Fibroblast of skin of back (primary cell): ENCODE results near the gene SLC24A3.

Experiments used
- DNase-seq: peaks from one replicate; pipeline ENCODE4 v3.0.0-alpha.2; 2013

SLC24A3 gene

DNA sequence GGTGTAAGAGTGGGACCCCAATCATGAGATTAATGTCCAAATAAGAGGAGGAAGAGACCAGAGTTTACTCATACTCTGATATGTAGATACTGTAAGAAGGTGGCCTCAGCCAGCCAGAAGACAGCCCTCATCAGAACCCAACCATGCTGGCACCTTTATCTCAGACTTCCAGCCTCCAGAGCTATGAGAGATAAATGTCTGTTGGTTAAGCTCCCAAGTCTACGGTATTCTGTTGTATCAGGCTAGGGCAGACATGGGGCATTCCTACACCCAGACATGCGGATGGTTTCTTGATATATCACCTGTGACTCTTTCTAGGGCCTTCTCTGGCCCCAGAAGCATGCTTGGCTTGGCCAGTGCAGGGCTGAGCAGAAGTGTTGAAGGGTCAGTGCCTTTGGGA, 298.2 kb downstream of the SLC24A3 start:
- DNase-seq = no peak

DNA sequence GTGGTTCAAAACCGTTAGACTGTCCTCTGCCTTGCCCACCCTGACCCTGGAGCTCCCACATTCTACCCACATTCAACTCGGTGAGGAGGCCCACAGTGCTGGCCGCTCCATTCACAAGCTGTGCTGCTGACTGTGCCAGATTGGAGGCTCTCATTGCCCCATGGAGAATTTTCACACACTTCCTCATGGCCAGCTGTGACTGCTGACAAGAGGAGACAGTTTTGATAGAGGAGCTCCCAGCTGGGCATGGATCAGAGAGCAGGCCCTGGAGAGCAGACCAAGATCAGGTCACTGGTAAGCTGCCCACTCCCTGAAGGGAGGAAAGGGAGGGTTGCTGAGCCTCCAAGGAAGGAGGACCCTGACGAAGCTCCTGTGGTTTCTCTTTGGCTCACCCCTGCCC, 299.5 kb downstream of the SLC24A3 start:
- no peak for DNase-seq

DNA sequence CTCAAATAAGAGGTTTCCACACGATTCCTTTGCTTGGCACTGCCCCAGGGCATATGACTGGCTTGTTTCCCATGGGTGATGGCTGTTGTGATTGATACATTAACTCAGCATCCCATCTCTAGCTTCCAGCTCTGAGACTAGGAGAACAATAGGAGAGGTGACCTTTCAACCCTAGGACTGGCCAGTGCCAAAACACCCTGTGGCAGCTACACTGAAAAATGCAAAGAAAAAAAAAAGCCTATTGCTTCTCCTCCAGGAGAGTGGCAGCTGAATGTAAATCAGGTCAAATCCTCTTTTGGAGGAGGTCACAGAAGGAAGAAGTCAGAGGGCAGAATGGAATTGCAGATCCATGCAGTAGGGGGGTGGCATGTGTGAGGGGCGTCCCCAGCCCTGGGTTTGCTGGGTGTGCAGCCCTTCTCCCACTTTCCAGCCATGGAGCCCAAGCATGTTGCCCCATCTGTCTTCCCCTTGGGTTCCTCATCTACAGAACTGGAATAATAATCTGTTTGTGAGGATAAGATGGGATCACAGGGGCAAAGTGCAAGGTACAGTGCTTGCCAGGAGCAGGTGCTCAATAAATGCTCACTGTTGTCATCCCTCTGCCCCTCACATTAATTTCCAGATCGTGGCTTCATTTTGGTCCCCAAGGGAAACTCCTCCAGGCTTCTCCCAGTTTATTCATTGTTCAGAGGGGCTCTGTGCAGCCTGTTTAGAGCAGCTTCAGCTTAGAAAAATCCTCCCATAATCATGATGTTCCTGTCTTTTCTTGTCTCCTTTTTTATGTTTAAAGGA, 300.6 kb downstream of the SLC24A3 start:
- DNase-seq = no peak

DNA sequence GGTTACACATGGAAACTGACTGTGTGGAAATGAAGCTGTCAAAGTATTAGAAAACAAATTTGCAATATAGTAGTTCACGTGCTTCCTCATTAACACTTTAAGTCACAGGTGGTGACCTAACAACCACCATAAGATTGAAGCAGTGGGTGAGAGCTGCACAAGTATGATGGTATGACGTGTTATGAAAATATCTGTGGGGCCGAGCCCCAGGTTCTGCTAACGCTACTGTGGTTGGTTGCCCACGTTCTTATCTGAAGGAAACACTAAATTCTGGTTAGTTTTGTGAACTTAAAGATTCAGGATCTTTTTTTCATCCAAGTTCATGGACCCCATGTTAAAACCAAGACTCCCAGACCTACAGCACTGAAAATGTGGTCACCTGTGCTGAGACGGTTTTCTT, 302.6 kb downstream of the SLC24A3 start:
- no peak for DNase-seq

DNA sequence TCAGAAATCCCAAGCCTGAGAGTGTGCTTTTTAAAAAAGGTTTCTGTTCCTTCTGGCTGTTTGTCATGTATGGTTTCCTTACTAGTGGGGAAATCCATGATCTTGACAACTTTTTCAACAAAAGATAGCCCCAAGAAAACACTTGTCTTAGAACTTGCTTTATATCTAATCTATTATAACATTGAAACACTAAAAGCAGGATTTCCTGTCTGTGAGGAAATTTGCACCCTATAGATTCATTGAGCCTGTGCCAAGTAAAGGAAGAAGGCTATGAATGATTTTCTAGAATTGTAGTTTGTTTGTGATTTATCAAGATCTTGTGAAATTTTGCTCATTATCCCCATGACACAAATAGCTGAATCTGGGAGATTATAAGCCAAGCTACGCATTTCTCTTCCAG, 307.0 kb downstream of the SLC24A3 start:
- DNase-seq = no peak

DNA sequence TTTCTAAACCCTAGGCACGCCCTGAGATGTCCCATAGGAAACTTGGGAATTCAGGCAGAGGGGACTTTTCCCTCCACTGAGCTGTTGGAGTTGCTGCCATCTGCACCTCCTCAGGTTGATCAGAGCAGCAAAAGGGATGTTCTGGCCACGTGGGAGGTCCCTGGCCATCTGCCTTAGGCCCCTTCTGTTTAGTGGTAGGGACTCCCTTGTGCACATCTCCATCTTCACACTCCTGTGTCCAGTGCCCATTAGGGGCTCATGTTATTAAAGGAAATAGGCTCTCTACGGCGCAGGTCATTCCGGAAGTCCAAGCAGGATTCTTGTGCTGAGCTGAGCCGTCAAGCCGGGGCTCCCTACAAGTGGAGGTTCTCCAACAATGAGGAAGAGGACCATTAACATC, 307.8 kb downstream of the SLC24A3 start:
- DNase-seq = no peak

DNA sequence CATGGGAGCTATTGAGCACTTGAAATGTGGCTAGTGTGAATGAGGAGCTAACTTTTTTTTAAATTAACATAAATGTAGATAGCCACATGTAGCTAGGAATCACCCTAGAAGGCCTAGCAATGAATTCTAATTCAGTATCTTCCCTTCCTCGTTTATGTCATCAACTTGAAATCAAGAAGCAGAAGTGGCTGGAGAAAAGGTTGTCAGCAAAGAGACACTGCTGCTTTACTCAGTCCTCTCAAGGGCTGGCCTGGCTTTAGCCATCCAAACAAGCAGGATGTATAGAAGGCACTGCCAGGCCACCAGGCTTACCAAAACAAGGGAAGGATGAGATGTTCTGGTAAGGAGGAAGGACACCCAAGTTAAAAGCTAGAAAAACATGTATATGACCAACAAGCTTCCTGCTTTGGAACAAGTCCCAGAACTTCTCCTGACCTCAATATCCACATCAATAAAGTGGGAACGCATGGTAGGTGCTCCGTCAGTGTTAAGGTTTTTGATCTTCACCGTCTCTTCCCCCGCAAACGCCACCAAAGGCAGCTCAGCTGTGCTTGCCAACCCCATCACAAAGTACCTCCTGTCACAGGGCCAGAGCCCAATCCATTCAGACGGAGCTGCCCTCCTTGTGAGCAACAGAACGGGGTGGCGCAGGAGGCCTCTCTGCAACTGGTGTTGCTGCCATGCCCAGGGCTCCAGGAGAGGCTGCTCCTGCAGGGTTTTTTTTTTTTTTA, 309.8 kb downstream of the SLC24A3 start:
- no peak for DNase-seq

DNA sequence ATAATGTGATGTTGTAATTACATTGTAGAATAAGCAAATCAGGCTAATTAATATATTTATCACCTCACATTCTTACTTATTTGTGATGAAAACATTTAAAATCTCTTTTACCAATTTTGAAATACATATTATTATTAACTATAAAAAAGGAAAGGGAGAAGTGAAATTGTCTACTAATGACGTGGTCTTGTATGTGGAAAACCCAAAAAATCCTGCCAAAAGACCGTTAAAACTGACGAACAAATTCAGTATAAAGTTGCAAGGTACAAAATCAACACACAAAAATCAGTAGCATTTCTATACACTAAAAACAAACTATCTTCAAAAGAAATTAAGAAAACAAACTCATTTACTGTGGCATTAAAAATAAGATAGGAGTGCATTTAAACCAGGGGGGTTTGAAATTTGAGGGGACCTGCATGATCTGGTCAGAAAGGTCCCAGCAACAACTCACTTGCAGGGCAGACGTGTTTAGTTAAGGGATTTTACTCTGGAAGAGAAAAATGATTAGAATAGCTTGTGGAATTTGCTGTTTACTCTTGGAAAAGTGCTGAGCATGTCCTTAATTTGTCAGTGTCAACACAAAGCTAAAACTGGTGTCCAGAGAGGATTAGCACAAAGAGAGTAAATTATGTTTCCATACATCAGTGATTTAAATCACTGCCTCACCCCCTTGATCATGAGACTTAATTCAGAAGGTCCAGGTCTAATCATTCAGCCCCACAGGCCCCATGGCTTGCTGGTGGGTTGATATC, 310.6 kb downstream of the SLC24A3 start:
- DNase-seq = no peak

DNA sequence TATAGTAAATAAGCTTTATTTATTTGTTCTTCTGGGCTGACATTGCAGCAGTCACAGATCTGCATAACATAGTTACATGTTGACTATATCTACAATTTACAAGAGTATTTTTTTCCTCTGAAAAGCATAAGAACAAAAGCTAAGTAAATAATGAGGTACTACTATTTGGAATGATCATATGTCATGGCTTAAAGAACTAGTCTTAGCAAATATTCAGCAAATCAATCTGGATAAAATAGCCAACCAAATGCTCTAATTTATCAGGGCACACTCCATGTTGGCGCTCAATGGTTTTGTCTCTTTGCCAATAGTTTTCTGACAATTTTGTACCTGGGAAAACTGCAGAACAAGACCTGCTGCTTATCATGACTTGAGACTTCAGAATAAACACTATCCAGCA, 312.2 kb downstream of the SLC24A3 start:
- no peak for DNase-seq

DNA sequence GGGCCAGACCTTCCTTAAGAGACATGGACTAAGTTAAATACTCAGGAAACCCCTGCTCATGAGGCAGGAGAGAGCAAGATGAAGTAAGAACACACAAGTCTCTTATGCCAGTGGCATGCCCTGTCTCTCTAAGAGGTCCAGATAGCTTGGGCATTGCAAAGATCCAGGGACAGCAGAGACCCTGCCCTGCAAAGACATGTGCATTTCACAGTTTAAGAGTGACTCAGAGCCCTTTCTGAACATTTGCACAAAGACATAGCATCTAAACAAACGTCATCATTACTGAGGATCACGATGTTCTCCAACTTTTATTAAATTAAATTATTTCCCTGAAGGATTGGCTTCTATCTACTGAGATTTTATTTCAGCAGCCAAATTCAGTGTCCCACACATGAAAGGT, 315.1 kb downstream of the SLC24A3 start:
- no peak for DNase-seq

DNA sequence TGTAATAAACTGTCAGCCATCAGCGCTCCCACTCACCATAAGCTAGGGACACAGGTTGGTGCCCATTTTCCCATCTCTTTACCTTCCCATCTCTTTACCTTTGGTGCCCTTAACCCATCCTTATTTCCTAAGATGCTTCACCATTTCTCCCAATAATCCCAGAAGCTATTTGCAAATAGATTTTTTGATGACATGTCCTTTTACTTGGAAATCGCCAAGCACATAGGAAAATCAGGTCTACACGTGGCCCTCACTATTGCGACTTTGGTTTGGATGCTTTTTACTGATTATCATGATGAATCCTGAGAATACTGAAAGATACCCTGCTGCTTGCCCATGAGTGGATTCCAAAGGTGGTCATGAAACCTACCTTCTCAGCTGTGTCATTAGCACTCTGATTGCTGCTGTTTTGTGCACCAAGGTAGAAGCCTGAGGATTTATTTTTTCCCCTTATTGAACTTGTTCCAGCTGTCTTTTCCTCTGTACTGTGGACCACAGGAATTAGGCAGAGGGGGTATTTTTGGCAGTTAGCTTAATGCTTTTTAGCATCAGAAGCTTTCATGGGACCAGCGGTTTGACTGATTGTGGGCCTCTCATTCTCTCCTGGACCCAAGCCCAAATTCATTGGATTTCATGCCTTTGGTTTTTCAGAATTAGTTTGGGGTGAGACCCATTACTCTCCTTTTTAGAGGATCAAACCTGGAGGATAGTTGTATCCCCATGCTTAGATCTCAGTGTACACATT, 316.0 kb downstream of the SLC24A3 start:
- DNase-seq = no peak

DNA sequence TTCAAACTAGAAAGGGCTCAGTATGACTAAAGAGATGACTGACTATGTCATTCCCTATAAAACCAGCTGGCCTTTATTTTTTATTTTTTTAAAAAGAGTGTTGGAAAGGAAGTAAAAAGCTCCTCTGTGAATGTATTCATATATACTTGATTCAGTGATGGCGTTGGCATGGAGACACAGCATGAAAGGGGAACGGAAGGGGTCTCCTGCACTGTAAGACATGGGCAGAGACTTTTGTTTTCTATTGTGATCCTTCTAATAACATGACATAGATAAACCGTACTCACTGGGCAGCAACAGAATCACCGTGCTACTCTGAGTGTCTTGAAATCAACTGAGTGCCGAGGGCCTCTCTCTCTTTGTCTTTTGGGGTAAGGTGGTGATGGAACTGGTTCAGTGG, 317.6 kb downstream of the SLC24A3 start:
- peak; percentile 11 for DNase-seq

DNA sequence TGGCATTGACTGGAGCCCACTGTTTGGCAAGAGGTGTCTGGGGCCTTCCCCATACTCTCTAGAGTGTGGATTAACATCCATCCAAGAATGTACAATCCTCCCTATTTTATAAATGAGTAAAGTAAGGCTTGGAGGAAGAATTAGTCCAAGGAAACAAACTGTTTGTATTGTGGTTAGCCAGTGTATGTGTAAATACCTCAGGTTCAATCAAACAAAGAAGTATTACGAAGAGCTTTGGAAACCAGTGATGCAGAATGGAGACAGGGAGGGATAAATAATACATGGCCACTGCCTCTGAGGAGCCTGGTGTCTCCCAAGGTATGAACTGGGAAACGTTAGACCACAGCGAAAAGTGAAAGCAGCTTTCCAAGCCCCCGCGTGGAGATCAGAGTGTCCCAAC, 319.0 kb downstream of the SLC24A3 start:
- no peak for DNase-seq

DNA sequence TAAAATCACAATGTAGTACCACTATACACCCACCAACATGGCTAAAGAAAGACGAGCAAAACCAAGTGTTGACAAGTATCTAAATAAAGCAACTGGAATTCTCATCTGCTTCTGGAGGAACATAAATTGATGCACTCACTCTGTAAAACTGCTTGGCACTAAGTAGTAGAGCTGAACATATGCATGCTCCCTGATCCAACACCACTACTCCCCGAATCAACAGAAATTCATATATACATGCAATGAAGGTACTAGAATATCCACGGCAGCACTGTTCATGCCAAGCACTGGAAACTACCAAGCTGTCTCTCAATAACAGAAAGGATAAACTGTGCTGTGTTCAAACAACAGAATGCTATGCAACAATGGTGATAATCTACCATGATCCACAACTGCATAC, 326.1 kb downstream of the SLC24A3 start:
- DNase-seq = no peak

DNA sequence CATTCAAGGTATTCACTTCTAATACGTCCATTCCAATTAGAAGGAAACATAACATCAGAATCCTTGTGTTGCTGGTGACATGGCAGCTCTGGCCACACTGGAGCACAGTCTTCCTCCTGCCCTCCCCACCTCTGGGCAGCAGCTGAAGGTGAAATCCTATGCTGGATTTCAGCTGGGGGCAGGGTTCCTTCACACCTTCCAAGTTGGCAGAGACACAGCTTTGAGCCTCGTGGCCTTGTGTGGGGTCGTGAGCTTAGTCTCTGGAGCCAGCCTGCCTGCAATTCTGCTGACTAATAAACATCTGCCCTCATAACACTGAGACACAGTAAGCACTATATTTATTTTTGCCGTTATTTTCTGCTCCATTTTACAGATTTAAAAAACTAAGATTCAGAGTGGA, 326.7 kb downstream of the SLC24A3 start:
- DNase-seq = no peak

DNA sequence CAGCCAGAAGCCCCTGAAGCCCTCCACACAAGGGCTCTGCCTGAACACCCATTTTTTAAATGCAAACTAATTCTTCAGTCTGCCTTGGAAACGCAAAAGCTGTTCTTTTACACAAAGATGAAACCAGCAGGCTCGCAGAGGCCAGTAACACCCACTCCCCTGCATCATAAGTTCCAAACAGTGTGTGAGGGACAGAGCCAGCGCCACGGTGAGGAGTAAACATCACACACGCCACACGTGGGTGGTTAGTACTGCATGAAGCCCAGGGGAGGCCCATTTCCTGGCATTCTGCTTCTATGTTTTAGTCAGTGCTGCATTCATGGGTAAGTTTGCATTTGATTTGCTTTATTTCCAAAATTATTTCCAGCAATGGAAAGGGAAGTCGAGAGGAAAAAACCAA, 327.9 kb downstream of the SLC24A3 start:
- DNase-seq = no peak

DNA sequence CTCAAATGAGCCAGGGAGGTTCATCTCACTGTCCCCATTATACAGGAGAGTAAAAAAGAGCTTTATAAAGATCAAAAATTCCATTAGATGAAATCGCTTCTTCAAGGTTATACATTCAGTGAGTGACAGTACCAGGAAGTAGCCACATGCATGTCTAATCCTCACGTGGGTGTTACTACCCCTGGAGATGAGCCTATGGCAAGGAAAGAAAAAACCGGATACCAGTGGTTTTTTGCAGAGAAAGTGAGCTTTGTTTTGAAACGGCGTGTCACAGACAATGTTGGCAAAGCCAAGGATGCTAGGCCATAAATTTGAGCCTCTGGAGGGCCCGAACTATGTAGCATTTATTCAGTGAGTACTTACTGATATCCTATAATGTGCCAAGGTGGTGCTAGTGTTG, 330.7 kb downstream of the SLC24A3 start:
- no peak for DNase-seq

DNA sequence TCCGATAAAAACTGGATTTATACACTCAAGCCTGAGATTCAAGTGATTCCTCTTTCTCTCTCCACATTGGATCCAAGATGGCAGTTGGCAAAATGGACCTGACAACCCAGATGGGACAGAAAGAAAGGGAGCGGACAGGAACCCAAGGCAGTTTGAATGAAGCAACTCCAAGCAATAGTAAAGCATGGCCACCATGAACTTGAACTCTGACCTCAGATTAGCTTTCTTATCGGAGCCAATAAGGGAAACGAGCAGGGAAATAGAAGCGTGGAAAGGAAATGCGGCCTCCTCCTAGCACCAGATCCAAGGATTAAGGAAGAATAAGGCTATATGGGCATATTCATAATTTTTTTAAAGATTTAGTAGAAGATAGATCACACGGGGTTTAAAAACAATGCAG, 332.2 kb downstream of the SLC24A3 start:
- no peak for DNase-seq

DNA sequence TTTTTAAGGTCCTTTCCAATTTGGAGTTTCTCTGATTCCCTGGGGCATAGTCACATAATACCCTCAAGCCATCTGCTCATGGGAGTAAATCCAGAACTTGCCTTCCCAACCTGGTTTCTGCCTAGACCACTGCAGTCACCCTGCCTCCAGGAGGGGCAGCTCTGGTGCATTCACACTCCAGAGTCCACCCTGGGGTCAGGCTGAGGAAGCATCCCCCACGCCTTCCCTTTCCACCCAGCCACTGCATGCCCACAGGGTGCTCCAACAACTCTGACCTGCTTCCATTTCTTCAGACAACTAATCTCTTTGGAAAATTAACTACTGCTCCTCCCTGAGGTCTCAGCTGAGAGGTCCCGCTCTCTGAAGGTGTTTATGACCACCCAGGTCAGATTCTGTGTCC, 334.2 kb downstream of the SLC24A3 start:
- DNase-seq = no peak

DNA sequence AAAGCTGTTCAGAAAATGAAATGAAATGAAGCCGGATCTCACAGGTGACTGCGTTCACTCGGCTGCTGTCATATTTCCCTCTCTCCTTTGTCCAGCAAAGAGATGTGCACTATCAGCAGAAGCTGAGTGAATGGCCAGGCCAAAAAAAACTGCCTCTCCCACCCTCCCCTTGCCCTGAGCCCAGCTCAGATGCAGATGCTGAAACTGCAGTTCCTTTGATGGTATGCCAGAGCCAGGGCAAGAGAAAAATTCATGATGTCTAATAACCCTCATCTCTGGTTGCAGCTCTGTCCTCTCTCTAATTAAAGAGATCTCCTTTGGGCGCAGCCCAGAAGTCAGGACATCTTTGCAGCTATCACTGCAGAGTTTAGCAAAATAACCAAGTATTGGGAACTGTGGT, 335.1 kb downstream of the SLC24A3 start:
- DNase-seq = no peak

DNA sequence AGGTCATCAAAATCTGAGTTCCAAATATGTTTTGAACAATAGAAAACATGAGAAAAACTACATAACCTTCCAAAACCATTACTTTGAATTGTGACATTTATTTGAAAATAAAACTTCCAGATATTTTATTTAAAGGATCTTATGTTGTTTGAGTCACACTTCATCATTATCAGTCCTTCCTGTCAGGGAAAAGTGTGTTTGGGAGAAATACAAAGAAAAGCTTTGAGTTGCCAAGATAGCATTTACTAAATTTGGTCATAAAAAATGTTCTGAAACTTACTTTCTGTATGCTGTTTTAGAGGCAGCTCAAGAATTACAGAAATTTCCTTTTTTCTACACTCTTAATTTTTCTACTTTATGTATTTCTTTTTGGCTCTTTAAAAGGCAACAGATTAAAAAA, 337.5 kb downstream of the SLC24A3 start:
- peak; percentile 39 for DNase-seq

DNA sequence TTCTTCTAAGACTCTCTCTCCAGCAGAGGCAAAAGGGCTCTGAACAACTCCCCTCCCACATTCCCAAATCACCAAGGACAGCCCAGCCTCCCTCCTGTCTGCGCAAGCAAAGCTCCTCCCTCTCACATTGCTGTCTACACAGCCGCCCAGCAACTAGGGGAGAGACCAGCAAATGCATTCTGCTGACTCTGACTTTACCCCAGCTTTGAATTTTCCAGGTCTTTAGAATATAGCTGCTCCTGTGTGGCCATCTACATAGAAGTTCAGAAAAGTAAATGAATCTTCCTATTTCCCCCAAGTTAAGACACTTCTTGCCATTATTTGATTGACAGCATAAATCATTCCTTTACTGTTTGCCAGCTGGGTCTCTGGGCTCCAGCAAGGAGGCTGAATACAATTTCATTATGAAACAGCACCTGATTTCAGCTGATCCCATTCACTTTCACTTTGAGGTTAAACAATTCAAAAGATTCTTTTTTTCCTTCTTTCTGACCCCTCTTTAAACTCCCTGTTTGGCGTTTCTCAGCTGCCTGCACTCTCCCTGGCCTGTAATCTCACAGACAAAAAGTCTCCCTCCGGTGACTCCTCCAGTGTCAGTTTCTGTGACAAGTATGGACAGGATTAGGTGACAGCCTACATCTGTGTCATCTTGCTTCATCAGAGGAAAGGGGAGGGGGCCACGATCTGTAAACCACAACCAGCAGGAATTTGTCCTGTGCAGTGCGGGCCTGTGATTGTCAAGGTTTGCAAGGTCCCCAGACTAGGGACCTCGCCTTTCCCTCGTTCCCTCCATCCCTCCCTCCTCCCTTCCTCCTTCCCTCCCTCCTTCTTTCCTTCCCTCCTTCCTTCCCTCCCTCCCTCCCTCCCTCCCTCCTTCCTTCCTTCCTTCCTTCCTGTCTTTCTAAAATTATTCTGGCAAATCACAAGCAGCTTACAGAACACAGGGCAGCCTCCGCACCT, 340.1 kb downstream of the SLC24A3 start:
- peak; percentile 27 for DNase-seq
